Erythroblast (primary cell): ENCODE measurements around the gene CECR2.

Experiments
- GATA1 ChIP-seq: IDR thresholded peaks from 2 replicates; pipeline ENCODE4 v1.6.1; 2011; ENCODE audit warnings: low read depth, mild to moderate bottlenecking, control low read depth, low read length, moderate library complexity
- POLR2A ChIP-seq: IDR thresholded peaks from 2 replicates; pipeline ENCODE4 v1.6.1; 2011; ENCODE audit warnings: mild to moderate bottlenecking, low read length

DNA sequence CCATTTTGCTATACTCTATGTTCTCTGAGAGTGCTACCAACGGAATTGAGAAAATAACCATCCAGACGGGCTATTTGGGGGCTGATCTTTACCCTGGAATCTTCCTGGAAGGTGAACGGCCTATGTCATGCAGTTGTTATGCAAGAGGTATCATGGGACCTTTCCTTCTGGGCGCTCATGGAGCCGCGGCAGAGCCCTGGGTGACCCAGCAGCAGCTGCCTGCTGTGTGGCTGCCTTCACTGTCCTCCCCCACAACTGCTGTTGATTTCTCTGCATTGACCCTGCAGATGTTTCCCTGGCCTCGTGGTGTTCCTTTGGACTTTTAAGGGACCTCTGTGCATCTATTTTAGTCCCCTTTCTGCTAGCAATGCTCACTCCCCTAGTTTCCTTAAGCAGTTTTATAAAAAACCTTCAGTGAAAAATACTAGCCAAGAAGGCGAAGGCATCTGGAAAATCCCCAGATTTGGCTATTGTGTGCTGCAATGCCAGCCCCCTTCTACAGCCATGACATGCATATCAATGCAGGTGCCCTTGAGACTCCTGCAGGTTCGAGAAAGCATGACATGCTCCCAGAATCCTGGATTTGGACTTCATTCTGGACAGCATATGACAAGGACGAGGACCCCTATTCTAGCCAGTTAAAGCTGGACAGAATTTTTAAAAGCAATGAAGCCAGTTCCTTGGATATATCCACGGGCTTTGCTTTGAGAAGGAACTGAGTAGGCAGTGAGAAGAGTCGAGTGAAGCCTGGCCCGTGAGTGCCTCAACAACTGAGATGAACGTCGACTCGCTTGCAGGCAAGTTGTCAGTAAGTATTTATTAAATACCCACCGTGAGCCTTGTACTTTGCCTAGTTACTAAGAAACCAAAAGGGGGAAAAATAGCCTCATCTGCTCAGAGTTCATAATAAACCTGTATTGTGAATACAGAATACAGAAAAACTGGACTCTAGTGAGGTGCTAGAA, 193.9 kb downstream of the CECR2 start, which contains the start of gene SLC25A18:
- TF ChIP-seq POLR2A (no peak), GATA1 (no peak)
